ENCODE results near the gene PEX11G. TPM values are rescaled to one million over a fixed set of nuclear protein-coding genes. Genes with fewer than 3 reads are reported as not detected.

Gene PEX11G
- total and polyA plus RNA-seq, 9 of the 15 experiments (the other 6 are each of a cell fraction or from before 2014, with no cell fraction given) = 0.07 to 3.2 (median 0.70) TPM; not detected in 1

GRCh38 chr19:7505288-7505681, 16.4 kb upstream of the PEX11G start:
- in situ Hi-C loops (cut with MboI) = no loop called here
- Histone ChIP-seq H3K4me2 (ENCODE audit: insufficient read depth, low read length) (peak overlapping the region; percentile 90), H3K9me1 (ENCODE audit: control insufficient read depth, insufficient read depth, low read length) (no peaks in the 10 kb centered on the region), H3K79me2 (ENCODE audit: control insufficient read depth, insufficient read depth, low read length) (no peaks in the 10 kb centered on the region), H3K9me3 (replicated peaks; ENCODE audit: control insufficient read depth, insufficient read depth, low read depth, low read length) (no peaks in the 10 kb centered on the region), H3K27ac (ENCODE audit: extremely low read depth, low read depth, low read length) (peak overlapping the region; percentile 79; the same call in 2 of the 3 replicates), H2AFZ (ENCODE audit: low read depth, low read length) (peak overlapping the region; percentile 97), H3K36me3 (ENCODE audit: control insufficient read depth, insufficient read depth, low read length) (no peaks in the 10 kb centered on the region), H3K27me3 (ENCODE audit: control insufficient read depth in 2 of 2, insufficient read depth in 2 of 2, low read length in 2 of 2) (no peaks in the 10 kb centered on the region), H3K4me3 (peak overlapping the region; percentile 51; the same call in 1 of the 2 replicates), H3K4me1 (replicated peaks in 1 of 2; ENCODE audit: control insufficient read depth in 2 of 2, insufficient read depth in 2 of 2, low read length in 2 of 2) (peaks cover 18 to 52% of the 10 kb centered on the region in 2 experiments; a peak in 4 of 5 replicates), H4K20me1 (replicated peaks; ENCODE audit: control insufficient read depth, insufficient read depth, low read length) (no peaks in the 10 kb centered on the region), H3K9ac (ENCODE audit: insufficient read depth in 1 of 2, low read depth in 2 of 2, low read length in 2 of 2) (peak overlapping the region; percentile 66 to 80; a peak in 3 of 4 replicates)
- DNase-seq (ENCODE audit: extremely low read depth in 1 of 4, low spot score in 3 of 4) (no peak), ATAC-seq (no peak), FAIRE-seq (no peak)
- WGBS (ENCODE audit: insufficient coverage, low coverage, missing lambda C conversion rate) = 53% methylated on average over 15 of the region's 19 CpGs
- no peak for TF ChIP-seq PURB (CRISPR knock-in tag; IDR thresholded peaks at IDR 0.05; ENCODE audit: low read depth)
- TF ChIP-seq ZBTB5 (IDR thresholded peaks at IDR 0.05) = no peak
- no peak for TF ChIP-seq SMAD2 (IDR thresholded peaks at IDR 0.05; ENCODE audit: low read depth, low read length)
- no peak for TF ChIP-seq CBFA2T3 (IDR thresholded peaks at IDR 0.05)
- TF ChIP-seq FOXK1 (CRISPR knock-in tag; IDR thresholded peaks at IDR 0.05; ENCODE audit: borderline replicate concordance) = no peak
- no peak for TF ChIP-seq MAZ (CRISPR knock-in tag; conservative IDR thresholded peaks at IDR 0.05 in 1 of 2, IDR thresholded peaks at IDR 0.05 in 1 of 2)
- no peak for TF ChIP-seq MXI1 (IDR thresholded peaks at IDR 0.05; ENCODE audit: low read depth, low read length)
- TF ChIP-seq ZFPM2 (CRISPR knock-in tag; IDR thresholded peaks at IDR 0.05) = no peak
- TF ChIP-seq ASH1L (IDR thresholded peaks at IDR 0.05; ENCODE audit: borderline replicate concordance, low read depth, partially characterized antibody) = no peak
- POLR2A ChIA-PET = interaction anchor here (1.6 kb wide), 1 partner anchor 8 kb away, joined by 4 read pairs; a partner anchor contains a TSS
- BruUV-seq (replicated peaks) = no TSS peak
- intact Hi-C loops (cut with micrococcal nuclease) = no loop called here
- CTCF ChIA-PET (ENCODE audit: low intra/inter-chr PET ratio) = no interaction called here

All from K562 (cell line).